Right atrium auricular region (tissue), 2 donors: ENCODE data around the gene HOXB5. TPM values are rescaled to one million over a fixed set of nuclear protein-coding genes. Genes with fewer than 3 reads are reported as not detected.

Source experiments
- DNase-seq: peaks from one replicate; pipeline ENCODE4 v3.0.0-alpha.2; 2019; ENCODE audit warnings: low spot score
- H3K27ac ChIP-seq, 2 donors: fragments of 200-600 bp; sonication (generic); 1 replicate in 1 of 2; 2 replicates in 1 of 2; pipeline ENCODE4 v1.5.1; 2016 to 2019
- H3K27me3 ChIP-seq, 2 donors: fragments of 200-600 bp; sonication (generic); one replicate each; pipeline versions ENCODE4 v1.5.1 to v1.6.0; 2017 to 2019
- H3K36me3 ChIP-seq: fragments of 200-600 bp; sonication (generic); one replicate; pipeline ENCODE4 v1.5.1; 2016
- H3K4me1 ChIP-seq, 2 donors: fragments of 200-600 bp; sonication (generic); one replicate each; pipeline versions ENCODE4 v1.5.1 to v1.6.0; 2017 to 2019
- H3K4me3 ChIP-seq, 2 donors: fragments of 200-600 bp; sonication (generic); 1 replicate in 1 of 2; 2 replicates in 1 of 2; pipeline ENCODE4 v1.5.1; 2017 to 2019; ENCODE audit warnings: mild to moderate bottlenecking in 1 of 2, moderate library complexity in 1 of 2
- H3K9me3 ChIP-seq, 2 donors: fragments of 200-600 bp; sonication (generic); one replicate each; pipeline ENCODE4 v1.5.1; 2019
- total RNA-seq, 2 donors: library from RNA; depleted of rRNA; stranded (reverse); fragments of >200 nt; gene quantifications; one replicate each; pipeline ENCODE4 v1.1.0, GENCODE V29; 2016
- TF ChIP-seq, protein P1 (sequence below), 2 donors: fragments of 200-600 bp; sonication (generic); IDR thresholded peaks; one replicate each; pipeline ENCODE4 v1.5.1; 2019; ENCODE audit warnings: antibody characterized with exemption in 2 of 2

Gene HOXB5
- total RNA-seq, 2 donors from 2014 or later, result not detected

DNA sequence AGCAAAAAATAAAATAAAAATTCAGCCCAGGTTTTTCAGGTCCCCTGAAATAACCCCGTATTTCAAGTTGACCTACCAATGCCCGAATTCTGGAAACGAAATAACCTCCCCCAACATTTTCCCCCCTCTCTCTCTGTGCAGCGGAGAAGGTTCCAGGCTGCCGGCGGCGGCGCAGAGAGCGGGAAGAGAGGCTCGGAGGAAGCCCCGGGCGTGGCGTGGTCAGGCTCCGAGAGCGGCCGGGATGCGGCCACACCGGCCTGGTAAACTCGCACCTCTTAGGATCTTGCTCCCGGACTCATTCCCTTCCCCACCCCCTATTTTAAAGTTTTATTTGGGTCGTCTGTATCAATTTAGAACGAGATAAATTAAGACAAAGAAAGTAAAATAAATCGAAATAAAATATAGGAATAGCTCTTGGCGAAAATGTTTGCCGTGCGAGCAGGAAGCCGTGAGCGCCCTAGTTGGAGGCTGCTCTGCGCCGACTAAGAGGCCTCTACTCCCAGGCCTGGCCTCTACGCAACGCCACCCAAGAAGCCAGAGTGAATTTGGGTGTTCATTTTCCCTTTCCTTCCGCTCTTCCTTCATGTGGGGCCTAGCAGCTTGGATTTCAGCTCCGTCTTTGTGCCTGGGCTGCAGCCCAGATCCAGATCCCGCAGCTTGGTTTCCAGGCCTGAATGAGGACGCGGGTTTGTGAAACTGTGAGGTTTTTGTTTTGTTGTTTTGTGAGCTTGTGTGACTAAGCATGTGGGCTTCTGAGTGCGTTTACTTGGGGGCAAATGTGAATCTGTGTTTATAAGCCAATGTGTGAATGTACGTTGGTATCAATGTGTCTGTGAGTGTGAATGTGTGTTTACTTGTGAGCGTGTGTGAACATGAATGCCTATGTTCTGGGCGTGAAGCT, 12.7 kb upstream of the HOXB5 start:
- DNase-seq, result no peak
- no peak overlapping the region for H3K4me3 ChIP-seq

GRCh38 chr17:48605409-48605919, 11.9 kb upstream of the HOXB5 start:
- no peaks in the 10 kb centered on the region for H3K36me3 ChIP-seq
- DNase-seq, result no peak
- TF ChIP-seq, protein P1, sequence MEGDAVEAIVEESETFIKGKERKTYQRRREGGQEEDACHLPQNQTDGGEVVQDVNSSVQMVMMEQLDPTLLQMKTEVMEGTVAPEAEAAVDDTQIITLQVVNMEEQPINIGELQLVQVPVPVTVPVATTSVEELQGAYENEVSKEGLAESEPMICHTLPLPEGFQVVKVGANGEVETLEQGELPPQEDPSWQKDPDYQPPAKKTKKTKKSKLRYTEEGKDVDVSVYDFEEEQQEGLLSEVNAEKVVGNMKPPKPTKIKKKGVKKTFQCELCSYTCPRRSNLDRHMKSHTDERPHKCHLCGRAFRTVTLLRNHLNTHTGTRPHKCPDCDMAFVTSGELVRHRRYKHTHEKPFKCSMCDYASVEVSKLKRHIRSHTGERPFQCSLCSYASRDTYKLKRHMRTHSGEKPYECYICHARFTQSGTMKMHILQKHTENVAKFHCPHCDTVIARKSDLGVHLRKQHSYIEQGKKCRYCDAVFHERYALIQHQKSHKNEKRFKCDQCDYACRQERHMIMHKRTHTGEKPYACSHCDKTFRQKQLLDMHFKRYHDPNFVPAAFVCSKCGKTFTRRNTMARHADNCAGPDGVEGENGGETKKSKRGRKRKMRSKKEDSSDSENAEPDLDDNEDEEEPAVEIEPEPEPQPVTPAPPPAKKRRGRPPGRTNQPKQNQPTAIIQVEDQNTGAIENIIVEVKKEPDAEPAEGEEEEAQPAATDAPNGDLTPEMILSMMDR (IDR thresholded peaks at IDR 0.05), result no peak
- peaks cover 0 to 14% of the 10 kb centered on the region in 2 donors for H3K4me1 ChIP-seq
- no peak overlapping the region for H3K4me3 ChIP-seq
- peaks cover 0 to 4% of the 10 kb centered on the region in 2 donors for H3K9me3 ChIP-seq
- peaks cover 67 to 86% of the 10 kb centered on the region in 2 donors for H3K27me3 ChIP-seq
- no peak overlapping the region for H3K27ac ChIP-seq

More for the DNA sequence above, 12.7 kb upstream of the HOXB5 start:
- no peak overlapping the region for H3K27ac ChIP-seq
- TF ChIP-seq, protein P1 (IDR thresholded peaks at IDR 0.05), result no peak
- H3K27me3 ChIP-seq, result peaks cover 69 to 89% of the 10 kb centered on the region in 2 donors
- no peaks in the 10 kb centered on the region for H3K36me3 ChIP-seq
- H3K9me3 ChIP-seq, result peaks cover 0 to 4% of the 10 kb centered on the region in 2 donors
- H3K4me1 ChIP-seq, result peaks cover 0 to 22% of the 10 kb centered on the region in 2 donors

- Histone ChIP-seq H3K27ac (no peak within 1 kb of the TSS), H3K36me3 (no peaks in the 10 kb centered on the region), H3K4me3 (no peak within 1 kb of the TSS), H3K9me3 (peaks cover 0 to 4% of the 10 kb centered on the region in 2 donors), H3K27me3 (peaks cover 67 to 86% of the 10 kb centered on the region in 2 donors), H3K4me1 (peaks cover 0 to 8% of the 10 kb centered on the region in 2 donors)
- TF ChIP-seq, protein P1 (IDR thresholded peaks at IDR 0.05), result no peak
- no peak for DNase-seq
Measured at GRCh38 chr17:48604770-48605329, 11.3 kb upstream of the HOXB5 start, which contains the start of gene HOXB6. Gene HOXB6 (minus strand): TSS chr17:48604986. CDS start chr17:48598150, 6,836 bp downstream.

GRCh38 chr17:48603959-48604769, 10.6 kb upstream of the HOXB5 start:
- H3K27me3 ChIP-seq, result peaks cover 69 to 86% of the 10 kb centered on the region in 2 donors

More at GRCh38 chr17:48603959-48604769, 10.6 kb upstream of the HOXB5 start:
- Histone ChIP-seq H3K27ac (no peak overlapping the region), H3K4me3 (no peak overlapping the region), H3K4me1 (peaks cover 0 to 7% of the 10 kb centered on the region in 2 donors), H3K36me3 (no peaks in the 10 kb centered on the region), H3K9me3 (peaks cover 0 to 4% of the 10 kb centered on the region in 2 donors)
- TF ChIP-seq, protein P1 (IDR thresholded peaks at IDR 0.05), result no peak
- no peak for DNase-seq
